Glutamatergic neuron (in vitro differentiated cells): Measurements from ENCODE around the gene CYLD. TPM values are rescaled to one million over a fixed set of nuclear protein-coding genes. Genes with fewer than 3 reads are reported as not detected.

Experiments
- DNase-seq: peaks from one replicate; pipeline ENCODE4 v3.0.0; 2022
- H3K27ac Mint-ChIP-seq: one replicate; pipeline ENCODE4 v1.8.0; 2020; ENCODE audit warnings: mild to moderate bottlenecking, mixed read lengths, inconsistent platforms; ENCODE audit not compliant: unreplicated experiment
- H3K27me3 Mint-ChIP-seq: one replicate; pipeline ENCODE4 v1.8.0; 2020; ENCODE audit warnings: mild to moderate bottlenecking, moderate library complexity, mixed read lengths, inconsistent platforms; ENCODE audit not compliant: unreplicated experiment
- H3K36me3 Mint-ChIP-seq: one replicate; pipeline ENCODE4 v1.8.0; 2020; ENCODE audit warnings: mild to moderate bottlenecking, mixed read lengths, inconsistent platforms; ENCODE audit not compliant: unreplicated experiment
- H3K4me1 Mint-ChIP-seq: one replicate; pipeline ENCODE4 v1.8.0; 2020; ENCODE audit warnings: mild to moderate bottlenecking, low read depth, mixed read lengths, inconsistent platforms; ENCODE audit not compliant: unreplicated experiment
- H3K4me3 Mint-ChIP-seq: one replicate; pipeline ENCODE4 v1.8.0; 2020; ENCODE audit warnings: mild to moderate bottlenecking, mixed read lengths, inconsistent platforms; ENCODE audit not compliant: unreplicated experiment
- H3K9me3 Mint-ChIP-seq: one replicate; pipeline ENCODE4 v1.8.0; 2020; ENCODE audit warnings: mild to moderate bottlenecking, moderate library complexity, mixed read lengths, inconsistent platforms; ENCODE audit not compliant: unreplicated experiment
- total RNA-seq: library from RNA; stranded (reverse); fragmentation: NEBNext Ultra II Directional; extraction: Animal tissue kit (Norgen Biotek cat#: 25700); gene quantifications from one replicate; pipeline ENCODE4 v1.2.1, GENCODE V29; 2021; ENCODE audit not compliant: unreplicated experiment
- TF ChIP-seq, protein P1 (sequence below): fragments of 200-600 bp; sonication (generic); IDR thresholded peaks from one replicate; pipeline ENCODE4 v1.5.0; 2021; ENCODE audit not compliant: partially characterized antibody, unreplicated experiment

CYLD gene
- total RNA-seq, 1 donor from 2014 or later: 39.5 TPM

DNA sequence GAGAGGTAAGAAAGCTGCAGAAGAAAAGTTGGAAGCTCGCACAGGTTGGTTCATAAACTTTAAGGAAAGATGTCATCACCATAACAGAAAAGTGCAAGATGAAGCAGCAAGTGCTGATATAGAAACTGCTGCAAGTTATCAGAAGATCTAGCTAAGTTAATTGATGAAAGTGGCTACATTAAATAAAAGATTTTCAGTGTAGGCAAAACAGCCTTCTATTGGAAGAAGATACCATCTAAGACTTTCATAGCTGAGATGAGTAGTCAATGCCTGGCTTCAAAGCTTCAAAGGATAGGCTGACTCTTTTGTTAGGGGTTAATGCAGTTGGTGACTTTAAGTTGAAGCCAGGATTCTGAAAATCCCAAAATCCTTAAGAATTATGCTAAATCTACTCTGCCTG is 24.0 kb downstream of the CYLD start:
- no peaks in the 10 kb centered on the region for H3K27me3 Mint-ChIP-seq
- TF ChIP-seq, protein P1, sequence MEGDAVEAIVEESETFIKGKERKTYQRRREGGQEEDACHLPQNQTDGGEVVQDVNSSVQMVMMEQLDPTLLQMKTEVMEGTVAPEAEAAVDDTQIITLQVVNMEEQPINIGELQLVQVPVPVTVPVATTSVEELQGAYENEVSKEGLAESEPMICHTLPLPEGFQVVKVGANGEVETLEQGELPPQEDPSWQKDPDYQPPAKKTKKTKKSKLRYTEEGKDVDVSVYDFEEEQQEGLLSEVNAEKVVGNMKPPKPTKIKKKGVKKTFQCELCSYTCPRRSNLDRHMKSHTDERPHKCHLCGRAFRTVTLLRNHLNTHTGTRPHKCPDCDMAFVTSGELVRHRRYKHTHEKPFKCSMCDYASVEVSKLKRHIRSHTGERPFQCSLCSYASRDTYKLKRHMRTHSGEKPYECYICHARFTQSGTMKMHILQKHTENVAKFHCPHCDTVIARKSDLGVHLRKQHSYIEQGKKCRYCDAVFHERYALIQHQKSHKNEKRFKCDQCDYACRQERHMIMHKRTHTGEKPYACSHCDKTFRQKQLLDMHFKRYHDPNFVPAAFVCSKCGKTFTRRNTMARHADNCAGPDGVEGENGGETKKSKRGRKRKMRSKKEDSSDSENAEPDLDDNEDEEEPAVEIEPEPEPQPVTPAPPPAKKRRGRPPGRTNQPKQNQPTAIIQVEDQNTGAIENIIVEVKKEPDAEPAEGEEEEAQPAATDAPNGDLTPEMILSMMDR: no peak
- DNase-seq: no peak
- no peak overlapping the region for H3K4me3 Mint-ChIP-seq
- no peaks in the 10 kb centered on the region for H3K4me1 Mint-ChIP-seq
- H3K36me3 Mint-ChIP-seq: peaks cover 27% of the 10 kb centered on the region
- peaks cover 2% of the 10 kb centered on the region for H3K9me3 Mint-ChIP-seq
- no peak overlapping the region for H3K27ac Mint-ChIP-seq

DNA sequence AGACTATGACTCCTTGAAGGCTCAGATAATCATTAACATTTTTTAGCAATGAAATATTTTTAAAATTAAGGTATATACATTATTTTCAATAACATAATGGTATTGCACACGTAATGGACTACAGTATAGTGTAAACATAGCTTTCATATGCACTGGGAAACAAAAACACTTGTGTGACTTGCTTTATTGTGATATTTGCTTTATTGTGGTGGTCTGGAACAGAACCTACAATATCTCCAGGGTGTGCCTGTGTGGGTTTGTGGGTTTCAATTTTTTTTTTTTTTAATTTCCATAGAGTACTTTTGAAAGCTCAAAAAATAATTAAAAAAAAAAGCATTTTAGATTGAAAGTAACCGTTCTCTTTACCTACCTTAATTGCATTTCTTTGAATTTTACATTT is 25.3 kb downstream of the CYLD start:
- peaks cover 2% of the 10 kb centered on the region for H3K9me3 Mint-ChIP-seq
- TF ChIP-seq, protein P1: no peak
- H3K36me3 Mint-ChIP-seq: peaks cover 27% of the 10 kb centered on the region
- no peaks in the 10 kb centered on the region for H3K4me1 Mint-ChIP-seq
- no peak overlapping the region for H3K27ac Mint-ChIP-seq
- no peak overlapping the region for H3K4me3 Mint-ChIP-seq
- no peak for DNase-seq
- H3K27me3 Mint-ChIP-seq: no peaks in the 10 kb centered on the region

DNA sequence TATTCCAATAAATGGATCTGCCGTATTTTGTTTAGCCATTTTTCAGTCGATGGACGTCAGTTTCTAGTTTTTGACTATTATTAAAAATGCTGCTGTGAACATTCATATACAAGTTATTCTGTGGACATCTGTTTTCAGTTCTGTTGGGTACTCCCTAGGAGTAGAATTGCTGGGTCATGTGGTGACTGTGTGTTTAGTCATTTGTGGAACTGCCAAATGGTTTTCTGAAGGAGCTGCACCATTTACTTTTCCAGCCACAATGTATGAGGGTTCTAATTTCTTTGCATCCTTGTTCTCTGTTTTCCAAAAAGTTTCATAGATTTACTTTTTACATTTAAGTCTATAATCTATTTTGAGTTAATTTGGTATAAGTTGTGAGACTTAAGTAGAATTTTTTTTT is 29.5 kb downstream of the CYLD start:
- Mint-ChIP-seq H3K9me3 (peaks cover 4% of the 10 kb centered on the region), H3K27me3 (no peaks in the 10 kb centered on the region), H3K27ac (no peak overlapping the region), H3K36me3 (peaks cover 15% of the 10 kb centered on the region), H3K4me3 (no peak overlapping the region), H3K4me1 (no peaks in the 10 kb centered on the region)
- TF ChIP-seq, protein P1: no peak
- DNase-seq: no peak

DNA sequence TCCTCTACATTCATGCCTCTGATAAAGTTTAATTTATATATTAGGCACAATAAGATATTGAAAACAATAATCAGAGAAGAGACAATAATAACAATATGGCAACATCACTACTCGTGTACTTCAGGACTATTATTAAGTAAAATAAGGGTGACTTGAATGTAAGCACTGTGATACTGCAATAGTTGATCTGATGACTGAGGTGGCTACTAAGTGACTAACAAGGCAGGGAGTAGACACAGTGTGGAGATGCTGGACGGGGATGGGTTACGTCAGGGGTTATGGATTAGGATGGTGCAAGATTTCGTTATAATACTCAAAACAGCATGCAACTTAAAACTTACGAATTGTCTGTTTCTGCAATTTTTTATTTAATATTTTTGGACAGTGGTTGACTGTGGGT is 32.5 kb downstream of the CYLD start:
- H3K9me3 Mint-ChIP-seq: peaks cover 2% of the 10 kb centered on the region
- H3K4me3 Mint-ChIP-seq: no peak overlapping the region
- TF ChIP-seq, protein P1: no peak
- H3K27me3 Mint-ChIP-seq: no peaks in the 10 kb centered on the region
- no peaks in the 10 kb centered on the region for H3K4me1 Mint-ChIP-seq
- H3K27ac Mint-ChIP-seq: no peak overlapping the region
- DNase-seq: no peak
- H3K36me3 Mint-ChIP-seq: peaks cover 5% of the 10 kb centered on the region

DNA sequence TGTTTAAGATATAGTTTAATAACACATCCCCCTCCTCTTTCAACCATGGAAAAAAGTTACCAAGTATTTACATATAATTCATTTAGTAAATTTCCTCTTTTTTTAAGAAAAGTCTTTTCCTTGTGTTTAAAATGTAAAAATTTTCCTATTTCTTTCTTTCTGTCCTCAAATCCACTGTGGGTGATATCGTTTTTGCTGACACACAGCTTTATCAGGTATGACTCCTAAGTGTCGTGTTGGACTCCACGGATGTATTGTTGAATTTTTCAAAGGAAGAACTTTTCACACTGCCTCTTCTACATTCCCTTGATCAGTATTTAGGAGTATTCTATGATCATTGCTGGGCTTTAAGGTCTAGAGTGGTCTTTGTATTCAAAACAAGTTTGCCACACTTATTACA is 33.1 kb downstream of the CYLD start:
- Mint-ChIP-seq H3K27me3 (no peaks in the 10 kb centered on the region), H3K4me1 (no peaks in the 10 kb centered on the region), H3K27ac (no peak overlapping the region), H3K36me3 (no peaks in the 10 kb centered on the region), H3K9me3 (peaks cover 2% of the 10 kb centered on the region), H3K4me3 (no peak overlapping the region)
- TF ChIP-seq, protein P1: no peak
- no peak for DNase-seq
